ENCODE results near the gene ITGB3. TPM values are rescaled to one million over a fixed set of nuclear protein-coding genes. Genes with fewer than 3 reads are reported as not detected.

Gene ITGB3
- total RNA-seq (100 to 1,000 TPM in 1 of 2 donors, 1 to 10 TPM in 1; 7.8 to 283 TPM), total RNA-seq (0 reads per million in 2 donors)

- Mint-ChIP-seq H3K27ac (peak within 1 kb of the TSS; percentile 47), H3K4me3 (peak within 1 kb of the TSS; percentile 97), H3K36me3 (ENCODE audit: low read depth) (peaks cover 5% of the 10 kb centered on the region), H3K27me3 (peaks cover 57% of the 10 kb centered on the region), H3K4me1 (peaks cover 18% of the 10 kb centered on the region)
- DNase-seq (peak; percentile 33 to 58 (median 41)), ATAC-seq (peak; percentile 97)
- H3K9me3 ChIP-seq (ENCODE audit: control insufficient read depth, low read length, poor library complexity, severe bottlenecking): no peaks in the 10 kb centered on the region
Observed at GRCh38 chr17:47253541-47254402, at the start of gene ITGB3. TSS of gene ITGB3 (plus strand) at chr17:47253827. CDS start at chr17:47253862, 35 bp downstream.

GRCh38 chr17:47203984-47204721 lies 49.5 kb upstream of the ITGB3 start:
- no peak for DNase-seq
- Mint-ChIP-seq H3K36me3 (ENCODE audit: low read depth) (no peaks in the 10 kb centered on the region), H3K27ac (peak overlapping the region; percentile 97), H3K4me1 (peaks cover 47% of the 10 kb centered on the region), H3K4me3 (peak overlapping the region; percentile 88), H3K27me3 (no peaks in the 10 kb centered on the region)
- no peaks in the 10 kb centered on the region for H3K9me3 ChIP-seq (ENCODE audit: control insufficient read depth, low read length, poor library complexity, severe bottlenecking)
- peak; percentile 27 for ATAC-seq

- Mint-ChIP-seq H3K4me3 (peak overlapping the region; percentile 88), H3K27me3 (no peaks in the 10 kb centered on the region), H3K27ac (peak overlapping the region; percentile 97), H3K36me3 (ENCODE audit: low read depth) (no peaks in the 10 kb centered on the region), H3K4me1 (peaks cover 45% of the 10 kb centered on the region)
- H3K9me3 ChIP-seq (ENCODE audit: control insufficient read depth, low read length, poor library complexity, severe bottlenecking): no peaks in the 10 kb centered on the region
- peak; percentile 76 for ATAC-seq
- DNase-seq: no peak
Observed at GRCh38 chr17:47204722-47205418, 48.8 kb upstream of the ITGB3 start.

GRCh38 chr17:47205419-47205963 lies 48.1 kb upstream of the ITGB3 start:
- Mint-ChIP-seq H3K4me3 (peak overlapping the region; percentile 88), H3K4me1 (peaks cover 40% of the 10 kb centered on the region)

GRCh38 chr17:47207143-47208067 lies 46.2 kb upstream of the ITGB3 start:
- ATAC-seq: no peak
- no peak for DNase-seq
- Mint-ChIP-seq H3K27me3 (no peaks in the 10 kb centered on the region), H3K27ac (peak overlapping the region; percentile 97), H3K36me3 (ENCODE audit: low read depth) (no peaks in the 10 kb centered on the region), H3K4me1 (peaks cover 38% of the 10 kb centered on the region), H3K4me3 (no peak overlapping the region)
- H3K9me3 ChIP-seq (ENCODE audit: control insufficient read depth, low read length, poor library complexity, severe bottlenecking): no peaks in the 10 kb centered on the region

More at GRCh38 chr17:47205419-47205963, 48.1 kb upstream of the ITGB3 start:
- H3K9me3 ChIP-seq (ENCODE audit: control insufficient read depth, low read length, poor library complexity, severe bottlenecking): no peaks in the 10 kb centered on the region
- peak overlapping the region; percentile 97 for H3K27ac Mint-ChIP-seq
- H3K27me3 Mint-ChIP-seq: no peaks in the 10 kb centered on the region
- ATAC-seq (peak; percentile 86), DNase-seq (peak; percentile 24 to 52 (median 49))
- H3K36me3 Mint-ChIP-seq (ENCODE audit: low read depth): no peaks in the 10 kb centered on the region

- no peak for ATAC-seq
- DNase-seq: no peak
- H3K27me3 Mint-ChIP-seq: no peaks in the 10 kb centered on the region
- H3K27ac Mint-ChIP-seq: peak within 1 kb of the TSS; percentile 97
- H3K4me1 Mint-ChIP-seq: peaks cover 31% of the 10 kb centered on the region
- no peak within 1 kb of the TSS for H3K4me3 Mint-ChIP-seq
- H3K36me3 Mint-ChIP-seq (ENCODE audit: low read depth): no peaks in the 10 kb centered on the region
- H3K9me3 ChIP-seq (ENCODE audit: control insufficient read depth, low read length, poor library complexity, severe bottlenecking): no peaks in the 10 kb centered on the region
Observed at GRCh38 chr17:47208744-47209488, 44.7 kb upstream of the ITGB3 start, which contains the start of gene MYL4. TSS of gene MYL4 (plus strand) at chr17:47209348. CDS start at chr17:47209423, 75 bp downstream.

- no peak for ATAC-seq
- H3K9me3 ChIP-seq (ENCODE audit: control insufficient read depth, low read length, poor library complexity, severe bottlenecking): no peaks in the 10 kb centered on the region
- H3K27me3 Mint-ChIP-seq: no peaks in the 10 kb centered on the region
- peak overlapping the region; percentile 97 for H3K27ac Mint-ChIP-seq
- H3K4me3 Mint-ChIP-seq: no peak overlapping the region
- H3K36me3 Mint-ChIP-seq (ENCODE audit: low read depth): no peaks in the 10 kb centered on the region
- no peak for DNase-seq
- peaks cover 26% of the 10 kb centered on the region for H3K4me1 Mint-ChIP-seq
Observed at GRCh38 chr17:47209499-47209898, 44.1 kb upstream of the ITGB3 start.

- no peaks in the 10 kb centered on the region for H3K9me3 ChIP-seq (ENCODE audit: control insufficient read depth, low read length, poor library complexity, severe bottlenecking)
- no peak for DNase-seq
- no peak for ATAC-seq
- H3K27ac Mint-ChIP-seq: no peak overlapping the region
- peaks cover 20% of the 10 kb centered on the region for H3K4me1 Mint-ChIP-seq
- H3K4me3 Mint-ChIP-seq: no peak overlapping the region
- H3K27me3 Mint-ChIP-seq: no peaks in the 10 kb centered on the region
- H3K36me3 Mint-ChIP-seq (ENCODE audit: low read depth): no peaks in the 10 kb centered on the region
Observed at GRCh38 chr17:47210105-47210504, 43.5 kb upstream of the ITGB3 start.

GRCh38 chr17:47210779-47211178 lies 42.8 kb upstream of the ITGB3 start:
- DNase-seq: no peak
- no peak overlapping the region for H3K4me3 Mint-ChIP-seq
- ATAC-seq: no peak
- no peak overlapping the region for H3K27ac Mint-ChIP-seq
- H3K36me3 Mint-ChIP-seq (ENCODE audit: low read depth): no peaks in the 10 kb centered on the region
- H3K27me3 Mint-ChIP-seq: no peaks in the 10 kb centered on the region
- no peaks in the 10 kb centered on the region for H3K9me3 ChIP-seq (ENCODE audit: control insufficient read depth, low read length, poor library complexity, severe bottlenecking)
- H3K4me1 Mint-ChIP-seq: peaks cover 14% of the 10 kb centered on the region

- no peaks in the 10 kb centered on the region for H3K9me3 ChIP-seq (ENCODE audit: control insufficient read depth, low read length, poor library complexity, severe bottlenecking)
- DNase-seq: no peak
- Mint-ChIP-seq H3K36me3 (ENCODE audit: low read depth) (no peaks in the 10 kb centered on the region), H3K4me1 (peaks cover 8% of the 10 kb centered on the region), H3K27me3 (no peaks in the 10 kb centered on the region), H3K27ac (no peak overlapping the region), H3K4me3 (no peak overlapping the region)
- no peak for ATAC-seq
Observed at GRCh38 chr17:47212458-47212857, 41.2 kb upstream of the ITGB3 start.

GRCh38 chr17:47213540-47213939 lies 40.1 kb upstream of the ITGB3 start:
- no peak overlapping the region for H3K27ac Mint-ChIP-seq
- H3K36me3 Mint-ChIP-seq (ENCODE audit: low read depth): no peaks in the 10 kb centered on the region
- DNase-seq: no peak

More at GRCh38 chr17:47213540-47213939, 40.1 kb upstream of the ITGB3 start:
- ATAC-seq: no peak
- H3K27me3 Mint-ChIP-seq: no peaks in the 10 kb centered on the region
- no peaks in the 10 kb centered on the region for H3K9me3 ChIP-seq (ENCODE audit: control insufficient read depth, low read length, poor library complexity, severe bottlenecking)
- no peak overlapping the region for H3K4me3 Mint-ChIP-seq
- H3K4me1 Mint-ChIP-seq: peaks cover 6% of the 10 kb centered on the region

Measured in T-helper 17 cell (primary cell).